DMS114 treated with DMSO at 0.1 percent for 48 hours (cell line): Measurements from ENCODE around the gene IGLON5.
A peak's percentile ranks its signal among the peaks of the same experiment; 100 is the strongest.

ENCODE experiments used
- DNase-seq: peaks from one replicate; lab custom pipeline; 2025; ENCODE audit not compliant: unreplicated experiment; lab: John Stamatoyannopoulos, UW

IGLON5 gene

DNA sequence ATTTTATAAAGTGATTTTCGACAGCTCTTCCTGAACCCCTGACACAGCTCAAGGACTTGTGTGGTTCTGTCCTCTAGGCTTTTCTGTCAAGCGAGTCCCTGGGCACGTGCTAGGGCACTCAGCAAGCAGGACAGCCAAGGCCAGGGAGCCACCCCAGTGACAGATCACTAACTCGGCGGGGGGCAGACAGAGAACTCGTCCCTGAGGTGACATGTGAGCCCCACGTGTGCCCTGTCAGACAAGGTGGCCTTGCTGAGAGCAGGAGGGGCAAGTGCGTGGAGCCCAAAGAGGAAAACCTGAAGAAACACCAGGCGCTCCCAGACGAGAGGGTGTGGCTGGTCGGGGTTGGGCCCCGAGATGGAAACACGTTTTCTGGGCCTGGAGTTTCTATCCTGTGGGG lies 49.8 kb downstream of the IGLON5 start:
- no peak for DNase-seq

DNA sequence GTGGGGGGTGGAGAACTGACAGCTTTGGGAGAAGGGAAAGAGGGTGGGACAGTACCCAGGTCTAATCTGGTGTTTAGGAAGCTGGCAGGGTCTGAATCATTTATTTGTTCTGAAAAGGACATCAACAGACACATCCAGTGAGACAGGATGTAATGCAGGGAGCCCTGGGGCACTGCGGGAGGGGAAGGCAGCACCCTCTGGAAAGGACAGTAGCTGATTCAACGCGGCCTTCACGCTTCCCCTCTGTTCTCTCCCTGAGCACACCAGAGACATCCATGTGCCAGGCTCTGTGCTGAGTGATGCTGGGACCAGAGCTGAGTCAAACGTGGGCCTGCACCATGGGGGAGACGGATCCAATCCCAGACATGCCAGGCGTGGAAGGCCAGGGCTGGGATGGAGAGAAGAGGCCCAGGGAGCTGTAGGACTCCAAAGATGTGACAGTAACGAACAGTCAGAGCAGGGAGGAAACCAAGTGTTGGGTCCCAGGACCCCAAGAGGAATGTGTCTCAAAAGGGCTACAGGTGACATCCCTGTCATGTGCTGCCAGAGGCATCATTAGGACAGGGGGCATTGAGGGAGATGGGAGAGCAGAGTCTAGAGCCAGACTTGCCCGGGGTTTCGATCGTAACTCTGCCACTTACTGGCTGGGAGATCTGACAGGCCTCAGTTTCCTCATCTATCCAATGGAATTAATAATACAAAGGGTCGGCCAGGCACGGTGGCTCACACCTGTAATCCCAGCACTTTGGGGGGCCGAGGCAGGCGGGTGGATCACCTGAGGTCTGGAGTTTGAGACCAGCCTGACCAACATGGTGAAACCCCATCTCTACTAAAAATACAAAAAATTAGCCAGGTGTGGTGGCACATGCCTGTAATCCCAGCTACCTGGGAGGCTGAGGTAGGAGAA lies 53.0 kb downstream of the IGLON5 start:
- no peak for DNase-seq

- DNase-seq = no peak
Observed at GRCh38 chr19:51365211-51365964, 53.9 kb downstream of the IGLON5 start.

- DNase-seq = no peak
Observed at GRCh38 chr19:51365965-51366388, 54.5 kb downstream of the IGLON5 start, which contains the start of gene ETFB. Gene ETFB, minus strand, starts transcription at chr19:51366388. Its CDS starts 62 bp downstream, at chr19:51366326.

- peak; percentile 92 for DNase-seq
Observed at GRCh38 chr19:51366389-51367254, 55.2 kb downstream of the IGLON5 start.

- no peak for DNase-seq
Observed at GRCh38 chr19:51367255-51367564, 55.8 kb downstream of the IGLON5 start.

GRCh38 chr19:51367565-51368365 lies 56.3 kb downstream of the IGLON5 start:
- peak; percentile 93 for DNase-seq

DNA sequence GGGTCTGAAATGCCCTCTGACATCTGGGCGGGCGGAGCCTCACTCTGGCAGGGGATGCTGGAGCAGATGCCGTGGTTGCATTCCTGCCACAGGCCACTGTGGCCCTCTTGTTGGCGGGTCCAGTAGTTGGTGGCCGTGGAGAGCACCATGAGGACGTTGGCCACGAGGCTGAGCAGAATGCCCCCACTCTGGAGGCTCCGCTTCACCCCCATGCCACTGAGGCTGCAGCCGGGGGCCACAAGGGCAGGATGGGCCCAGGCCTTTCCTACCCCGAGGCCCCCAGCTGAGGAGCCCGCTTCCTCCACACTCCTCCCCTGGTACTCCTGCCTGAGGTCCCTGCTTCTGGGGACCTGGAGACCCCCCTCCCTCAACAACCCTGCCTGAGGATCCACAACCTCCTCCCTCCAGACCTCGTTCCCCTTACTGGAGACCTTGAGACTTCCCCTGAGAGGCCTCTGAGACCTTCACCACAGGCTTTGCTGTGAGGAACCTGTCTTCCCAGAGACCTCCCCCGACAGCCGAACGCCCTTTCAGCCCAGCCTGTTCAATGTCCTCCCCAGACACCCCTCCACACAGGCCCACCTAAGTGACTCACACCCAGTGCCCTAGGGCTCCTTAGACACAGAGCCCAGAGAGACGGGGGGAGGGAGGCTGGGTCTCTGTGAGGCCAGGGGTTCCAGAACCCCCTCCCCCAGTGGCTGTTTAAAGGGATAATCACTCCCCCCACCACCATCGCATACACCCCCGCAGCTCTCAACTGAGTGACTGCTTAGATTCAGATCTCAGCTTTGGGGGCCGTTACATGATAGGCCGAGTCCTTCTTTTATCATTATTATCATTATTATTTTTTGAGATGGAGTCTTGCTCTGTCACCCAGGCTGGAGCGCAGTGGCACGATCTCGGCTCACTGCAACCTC lies 57.2 kb downstream of the IGLON5 start, which contains the start of gene CLDND2:
Gene CLDND2, minus strand, starts transcription at position 638 of the 917 bp plus-strand sequence. Its CDS starts 426 bp downstream, at position 212.
- no peak for DNase-seq

- no peak for DNase-seq
Observed at GRCh38 chr19:51370230-51370629, 58.8 kb downstream of the IGLON5 start.

DNA sequence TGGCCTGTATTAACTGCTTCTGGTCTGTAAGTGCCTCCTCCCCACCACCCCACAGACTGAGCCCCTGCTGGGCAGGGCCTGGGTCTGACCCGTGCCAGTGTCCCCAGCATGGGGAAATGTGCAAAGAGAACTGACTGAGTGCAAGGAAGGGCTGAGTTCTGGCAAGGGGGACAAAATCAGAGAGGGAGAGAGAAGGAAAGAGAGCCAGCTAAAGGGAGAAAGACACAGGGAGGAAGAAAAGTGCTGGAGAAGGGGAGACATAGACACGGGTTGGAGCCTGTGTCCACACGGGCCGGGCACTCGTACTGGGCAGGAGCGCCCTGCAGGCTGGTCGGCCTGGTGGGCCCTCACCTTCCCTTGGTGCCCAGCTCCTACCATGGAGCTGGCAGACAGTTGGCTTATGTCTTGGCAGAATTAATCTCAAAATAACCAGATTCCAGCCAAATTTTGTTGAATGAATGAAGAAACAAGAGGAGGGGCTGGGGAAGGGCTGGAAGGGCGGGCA lies 59.8 kb downstream of the IGLON5 start:
- DNase-seq = no peak

- DNase-seq = no peak
Observed at GRCh38 chr19:51372021-51372648, 60.7 kb downstream of the IGLON5 start.

- DNase-seq = no peak
Observed at GRCh38 chr19:51372649-51373504, 61.4 kb downstream of the IGLON5 start, which contains the start of gene NKG7. Gene NKG7, minus strand, starts transcription at chr19:51372654. Its CDS starts 119 bp downstream, at chr19:51372535.

- DNase-seq = no peak
Observed at GRCh38 chr19:51375504-51376221, 64.2 kb downstream of the IGLON5 start.

DNA sequence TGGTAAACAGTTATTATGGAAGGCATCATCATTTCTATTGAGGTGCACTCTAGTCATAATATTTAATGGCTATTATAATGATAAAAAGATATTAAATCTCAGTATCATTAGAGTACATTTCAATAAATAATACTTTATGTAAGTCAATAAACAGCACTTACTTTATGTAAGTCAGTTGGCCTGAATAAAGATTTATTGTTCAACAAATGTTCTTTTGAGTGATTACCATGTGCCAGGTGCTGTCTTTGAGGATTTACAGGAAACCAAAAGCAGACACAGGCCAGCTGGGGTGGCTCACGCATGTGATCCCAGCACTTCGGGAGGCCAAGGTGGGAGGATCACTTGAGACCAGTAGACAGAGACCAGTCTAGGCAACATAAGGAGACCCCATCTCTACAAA lies 66.0 kb downstream of the IGLON5 start:
- no peak for DNase-seq

- DNase-seq = no peak
Observed at GRCh38 chr19:51380379-51380778, 68.9 kb downstream of the IGLON5 start.
